UCSD-AML1 (cell line): ENCODE results near the gene DRAM1.
"Not testable (repeated sequence)": the region's sequence is repeated elsewhere in the genome, so short reads cannot be mapped to it uniquely, and the experiment has no call there.

Experiments used
- DNase-seq: peaks from one replicate; lab custom pipeline; 2025; ENCODE audit not compliant: unreplicated experiment; lab: John Stamatoyannopoulos, UW

The DRAM1 gene, protein sequence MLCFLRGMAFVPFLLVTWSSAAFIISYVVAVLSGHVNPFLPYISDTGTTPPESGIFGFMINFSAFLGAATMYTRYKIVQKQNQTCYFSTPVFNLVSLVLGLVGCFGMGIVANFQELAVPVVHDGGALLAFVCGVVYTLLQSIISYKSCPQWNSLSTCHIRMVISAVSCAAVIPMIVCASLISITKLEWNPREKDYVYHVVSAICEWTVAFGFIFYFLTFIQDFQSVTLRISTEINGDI

DNA sequence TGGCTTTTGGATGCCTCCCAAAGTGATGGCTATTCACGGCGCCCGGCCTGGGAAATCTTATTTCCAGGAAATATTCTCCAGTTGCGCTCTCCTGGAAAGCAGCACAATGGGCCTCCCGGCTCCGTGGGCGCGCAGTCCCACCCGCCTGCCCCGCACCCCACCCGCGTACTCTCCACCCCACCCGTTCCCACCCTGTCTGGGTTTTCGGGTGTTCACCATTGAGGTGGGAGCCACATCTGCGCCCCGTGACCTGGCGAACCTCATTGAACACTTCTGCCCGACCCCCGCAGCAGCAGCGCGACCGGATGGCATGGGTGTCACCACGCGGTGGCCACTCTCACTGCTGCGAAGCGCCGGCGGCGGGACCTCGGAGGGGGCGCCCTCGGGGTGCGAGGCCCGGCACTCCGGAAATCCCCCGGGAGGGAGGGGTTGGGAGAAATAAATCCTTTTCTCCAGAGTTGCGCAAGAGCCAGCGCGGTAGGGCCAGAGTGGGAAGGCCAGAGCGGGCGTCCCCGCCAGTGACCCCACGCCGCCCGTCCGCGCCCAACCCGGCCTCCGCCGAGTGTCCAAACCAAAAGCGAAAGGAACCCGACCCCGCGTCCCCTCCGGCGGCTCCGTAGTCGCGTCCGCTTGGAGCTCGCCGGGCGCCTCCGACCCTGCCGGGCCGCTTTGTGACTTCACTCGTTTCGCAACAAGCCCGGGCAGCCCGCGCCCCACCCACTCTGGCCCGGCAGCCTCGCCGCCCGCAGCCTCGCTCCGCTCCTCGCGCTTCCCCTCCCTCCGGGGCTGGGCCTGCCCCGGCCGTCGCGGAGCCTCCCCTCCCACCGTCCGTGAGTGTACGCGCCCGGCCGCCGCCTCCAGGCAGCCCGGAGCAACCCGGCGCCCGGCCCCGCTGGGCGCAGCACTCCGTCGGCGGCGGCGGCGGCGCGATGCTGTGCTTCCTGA is at the start of gene DRAM1:
TSS of gene DRAM1 (plus strand) at position 720 of the 945 bp plus-strand sequence. CDS start at position 930, 210 bp downstream.
- peak; percentile 88 for DNase-seq

DNA sequence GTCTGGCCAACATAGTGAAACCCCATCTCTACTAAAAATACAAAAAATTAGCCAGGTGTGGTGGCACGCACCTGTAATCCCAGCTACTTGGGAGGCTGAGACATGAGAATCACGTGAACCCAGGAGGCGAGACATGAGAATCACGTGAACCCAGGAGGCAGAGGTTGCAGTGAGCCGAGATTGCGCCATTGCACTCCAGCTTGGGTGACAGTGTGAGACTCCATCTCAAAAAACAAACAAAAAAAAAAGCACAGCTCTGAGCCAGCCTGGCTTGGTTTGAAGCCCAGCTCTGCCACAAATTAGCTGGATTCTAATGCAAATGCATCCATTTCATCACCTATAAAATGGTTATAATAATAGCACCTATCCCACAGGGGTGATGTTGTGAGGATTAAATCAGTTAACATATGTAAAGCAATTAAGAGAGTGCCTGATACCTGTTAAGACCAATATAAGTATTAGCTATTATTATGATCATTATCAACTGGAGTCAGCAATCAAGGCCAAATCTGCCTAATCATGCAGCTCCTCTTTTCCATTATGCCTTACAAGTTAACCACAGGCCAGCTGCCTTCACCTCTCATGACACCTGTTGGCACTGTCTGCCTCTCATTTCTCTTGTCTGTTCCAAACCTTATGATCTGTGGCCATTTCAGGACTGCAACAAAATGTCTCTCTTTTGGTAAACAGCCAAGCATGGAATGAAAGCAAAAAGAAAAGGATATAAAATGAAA is 48.8 kb upstream of the DRAM1 start:
- no peak for DNase-seq

DNA sequence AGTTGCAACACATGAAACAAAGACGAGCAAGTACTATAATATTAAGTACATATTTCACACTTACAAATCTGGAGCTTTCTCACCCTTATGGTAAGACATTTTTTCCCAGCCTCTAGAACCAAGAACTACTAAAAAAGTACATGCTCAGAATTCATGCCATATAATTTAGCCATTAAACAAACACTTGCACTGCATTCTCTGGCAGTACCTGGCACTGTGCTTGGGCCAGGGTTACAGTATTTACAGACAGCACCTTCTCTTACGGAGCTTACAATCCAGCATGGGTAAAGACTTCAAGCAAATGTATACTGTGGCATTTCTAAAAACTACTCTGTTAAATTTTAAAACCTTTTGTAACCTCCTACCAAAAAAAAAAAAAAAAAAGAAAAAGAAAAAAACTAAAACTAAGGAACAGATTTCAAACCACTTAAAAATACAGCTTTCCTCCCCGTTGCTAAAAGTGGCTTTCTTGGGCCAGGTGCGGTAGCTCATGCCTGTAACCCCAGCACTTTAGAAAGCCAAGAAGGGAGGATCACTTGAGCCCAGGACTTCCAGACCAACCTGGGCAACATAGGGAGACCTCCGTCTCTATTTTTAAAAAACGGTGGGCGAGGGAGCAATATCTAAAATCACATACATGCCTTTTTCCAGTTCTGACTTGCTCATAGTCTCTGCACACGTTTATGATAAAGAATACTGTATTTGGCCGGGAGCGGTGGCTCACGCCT is 47.6 kb upstream of the DRAM1 start:
- DNase-seq: no peak

DNA sequence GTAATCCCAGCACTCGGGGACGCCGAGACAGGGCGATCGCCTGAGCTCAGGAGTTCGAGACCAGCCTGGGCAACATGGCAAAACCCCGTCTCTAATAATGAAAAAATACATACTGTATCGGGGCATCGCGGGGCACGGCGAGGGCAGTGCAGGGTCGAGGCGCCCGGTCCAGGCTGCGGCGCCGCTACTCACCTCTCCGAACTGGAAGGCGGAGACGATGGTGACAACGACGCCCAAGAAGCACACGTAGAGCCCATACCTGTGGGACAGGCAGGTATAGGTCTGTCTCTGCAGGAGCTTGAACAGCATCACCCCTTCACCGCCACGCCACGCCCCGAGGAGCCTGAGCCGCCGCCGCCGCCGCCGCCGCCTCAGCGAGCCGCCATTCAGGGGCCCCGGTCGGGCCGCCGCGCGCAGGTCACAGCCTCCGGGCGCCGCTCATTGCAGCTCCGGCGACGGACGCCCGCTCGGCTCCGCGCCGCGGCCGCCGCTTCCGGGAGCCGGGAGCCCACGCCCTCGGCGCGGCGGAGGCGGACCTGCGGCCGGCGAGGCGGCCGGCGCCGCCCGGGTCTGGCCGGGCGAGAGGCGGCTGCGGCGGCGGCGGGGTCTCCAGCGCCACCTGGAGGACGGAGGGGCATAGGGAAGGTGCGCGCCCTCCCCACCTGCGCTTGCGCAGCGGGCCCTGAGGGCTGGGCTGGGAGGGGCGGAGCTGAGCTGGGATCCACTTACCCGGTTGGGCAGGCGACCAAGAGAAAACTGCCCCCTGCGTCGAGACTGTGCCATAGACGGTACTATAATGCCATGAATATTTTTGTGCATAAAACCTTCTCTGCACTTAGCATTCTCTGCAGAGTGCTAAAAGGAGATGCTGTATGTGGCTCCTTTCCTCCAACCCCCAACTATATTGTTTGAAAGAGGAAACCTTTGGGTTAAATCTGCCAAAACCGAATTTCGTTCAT is 46.7 kb upstream of the DRAM1 start, which contains the start of gene GNPTAB:
TSS of gene GNPTAB (minus strand) at position 593 of the 959 bp plus-strand sequence. CDS start at position 309, 284 bp downstream.
- DNase-seq: peak; percentile 96

DNA sequence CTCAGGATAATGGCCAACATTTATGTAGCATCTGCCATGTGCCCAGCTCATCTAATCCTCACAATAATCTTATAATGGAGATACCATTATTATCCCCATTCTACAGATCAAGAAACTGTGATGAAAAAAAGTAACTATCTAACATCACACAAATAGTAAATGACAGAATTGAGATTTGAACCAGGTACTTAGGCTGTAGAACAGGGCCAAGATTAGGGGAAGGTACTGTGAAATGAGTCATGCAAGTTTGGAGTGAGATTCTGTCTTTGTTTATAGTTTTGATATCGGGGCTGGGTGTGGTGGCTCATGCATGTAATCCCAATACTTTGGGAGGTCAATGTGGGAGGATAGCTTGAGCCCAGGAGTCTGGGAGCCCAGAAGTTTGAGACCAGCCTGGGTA is 45.4 kb upstream of the DRAM1 start:
- DNase-seq: no peak

DNA sequence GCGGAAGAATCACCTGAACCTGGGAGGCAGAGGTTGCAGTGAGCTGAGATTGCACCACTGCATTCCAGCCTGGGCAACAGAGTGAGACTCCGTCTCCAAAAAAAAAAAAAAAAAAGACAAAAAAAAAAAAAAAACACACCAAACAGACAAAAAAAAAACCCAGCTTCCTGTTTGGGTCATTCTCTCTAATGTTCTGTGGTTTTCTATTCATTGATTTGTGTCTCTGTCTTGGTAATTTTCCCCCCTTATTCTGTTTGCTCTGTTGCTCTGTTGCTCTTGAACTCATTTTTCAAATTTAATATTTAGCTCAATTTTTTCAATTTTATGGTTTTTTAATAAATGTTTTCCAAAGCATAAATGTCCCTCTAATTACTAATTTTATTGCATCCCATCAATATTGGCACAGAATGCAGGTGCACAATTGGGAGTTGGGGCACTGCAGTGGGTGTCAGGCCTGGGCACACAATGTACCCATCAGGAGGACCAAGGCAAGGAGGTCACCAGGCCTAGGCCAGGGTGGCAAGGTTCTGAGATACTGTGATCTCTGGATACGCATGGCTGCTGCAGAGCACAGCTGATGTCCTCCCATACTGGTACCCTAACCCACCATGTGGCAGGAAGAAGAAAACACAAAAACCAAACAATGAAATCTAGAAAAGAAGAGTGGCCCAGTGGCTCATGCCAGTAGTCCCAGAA is 38.6 kb upstream of the DRAM1 start:
- DNase-seq: no peak

DNA sequence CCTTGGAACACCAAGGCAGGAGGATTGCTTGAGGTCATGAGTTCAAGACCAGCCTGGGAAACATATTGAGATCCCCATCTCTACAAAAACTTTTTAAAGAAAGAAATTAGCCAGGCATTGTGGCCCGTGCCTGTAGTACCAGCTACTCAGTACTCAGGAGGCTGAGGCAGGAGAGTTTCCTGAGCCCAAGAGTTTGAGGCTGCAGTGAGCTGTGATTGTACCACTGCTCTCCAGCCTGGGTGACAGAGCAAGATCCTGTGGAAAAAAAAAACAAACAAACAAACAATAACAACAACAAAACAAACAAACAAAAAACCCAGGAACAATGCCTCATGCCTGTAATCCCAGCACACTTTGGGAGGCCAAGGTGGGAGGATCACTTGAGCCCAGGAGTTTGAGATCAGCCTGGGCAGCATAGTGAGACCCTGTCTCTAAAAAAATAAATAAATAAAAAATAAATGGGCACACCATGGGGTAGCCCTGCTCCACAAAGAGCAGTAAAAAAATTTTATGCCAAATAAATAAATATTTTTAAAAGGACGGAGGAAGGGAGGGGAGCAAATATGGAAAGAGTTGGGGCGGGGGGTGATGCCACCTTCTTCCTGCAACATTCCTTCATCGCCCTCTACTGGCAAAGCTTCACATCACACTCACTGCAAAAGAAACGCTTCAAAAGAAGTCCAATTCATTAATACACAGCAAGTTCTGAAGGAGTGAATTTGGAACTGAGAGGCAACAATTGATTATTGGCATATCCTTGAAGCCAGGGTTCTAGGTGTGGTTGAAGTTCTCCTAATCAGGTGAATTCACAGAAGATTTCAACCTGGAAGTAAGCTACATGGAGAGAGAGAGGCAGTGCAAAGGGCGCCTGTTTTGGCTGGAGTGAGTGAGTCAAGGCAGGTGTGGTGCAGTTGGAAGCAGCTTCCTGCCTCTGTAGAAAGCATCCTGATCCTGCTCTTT is 37.8 kb upstream of the DRAM1 start:
- peak; percentile 24 for DNase-seq

DNA sequence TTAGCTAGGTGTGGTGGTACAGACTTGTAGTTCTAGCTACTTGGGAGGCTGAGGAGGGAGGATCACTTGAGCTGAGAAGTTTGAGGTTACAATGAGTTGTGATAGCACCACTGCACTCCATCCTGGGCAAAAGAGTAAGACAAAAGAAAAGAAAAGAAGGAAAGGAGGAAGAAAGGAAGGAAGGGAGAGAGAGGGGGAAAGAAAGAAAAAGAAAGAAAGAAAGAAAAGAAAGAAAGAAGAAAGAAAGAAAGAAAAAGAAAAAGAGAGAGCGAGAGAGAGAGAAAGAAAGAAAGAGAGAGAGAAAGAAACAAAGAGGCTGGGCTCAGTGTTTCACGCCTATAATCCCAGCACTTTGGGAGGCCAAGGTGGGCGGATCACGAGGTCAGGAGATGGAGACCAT is 36.3 kb upstream of the DRAM1 start:
- DNase-seq: no peak

DNA sequence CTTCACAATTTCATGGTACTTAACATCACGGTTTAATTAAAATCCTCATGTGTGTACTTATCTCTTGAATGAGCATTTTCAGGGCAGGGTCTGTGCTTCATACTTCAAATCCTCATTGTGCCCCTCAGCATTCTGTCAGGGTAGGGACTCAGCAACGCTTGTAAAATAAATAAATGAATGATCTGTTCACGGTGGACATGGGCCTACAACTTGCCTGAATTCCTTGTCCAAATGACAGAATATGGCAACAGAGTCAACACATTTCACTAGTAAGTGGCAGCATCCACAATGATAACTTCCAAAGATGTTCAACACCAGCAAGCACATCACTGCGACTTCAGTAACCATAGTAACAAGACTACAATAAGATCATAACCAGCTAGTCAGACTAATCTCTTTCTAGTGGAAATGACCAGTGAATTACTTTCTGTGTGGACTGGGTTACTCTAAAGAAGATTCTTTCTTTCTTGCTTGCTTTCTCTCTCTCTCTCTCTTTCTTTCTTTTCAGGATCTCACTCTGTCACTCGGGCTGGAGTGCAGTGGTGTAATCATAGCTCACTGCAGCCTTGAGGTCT is 32.2 kb upstream of the DRAM1 start:
- DNase-seq: no peak

DNA sequence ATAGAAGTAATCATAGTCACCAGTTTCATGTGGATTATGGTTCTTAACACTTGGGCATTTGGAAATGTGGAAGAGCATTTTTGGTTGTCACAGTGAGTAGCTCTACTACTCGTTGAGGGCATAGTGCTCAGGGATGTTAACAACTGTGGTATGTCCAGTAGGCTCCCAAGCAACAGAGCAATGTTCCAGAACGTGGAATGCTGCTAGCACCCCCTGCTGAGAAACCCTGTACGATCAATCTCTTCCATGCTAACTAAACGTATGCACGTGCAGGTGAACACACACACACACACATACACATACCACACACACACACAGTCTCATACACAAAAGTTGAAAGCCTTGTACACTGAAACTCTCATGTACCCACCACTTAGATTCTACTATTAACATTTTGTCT is 30.1 kb upstream of the DRAM1 start:
- no peak for DNase-seq

DNA sequence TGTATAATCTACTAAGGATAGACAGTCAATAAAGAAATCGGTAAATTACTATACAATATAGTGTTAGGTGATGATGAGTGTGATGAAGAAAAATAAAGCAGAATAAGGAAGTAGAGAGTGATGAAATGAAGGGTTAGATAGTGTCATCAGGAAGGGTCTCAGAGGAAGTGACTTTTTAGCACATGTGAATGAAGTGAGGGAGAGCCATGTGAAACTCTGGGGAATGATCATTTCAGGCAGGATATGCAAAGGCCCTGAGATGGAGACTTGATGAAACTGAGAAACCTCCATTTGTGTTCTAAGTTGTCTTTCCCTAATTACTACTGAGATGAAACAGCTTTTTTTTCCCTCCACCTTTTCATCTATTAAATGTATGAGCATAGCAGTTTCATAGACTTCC is 27.2 kb upstream of the DRAM1 start:
- no peak for DNase-seq

DNA sequence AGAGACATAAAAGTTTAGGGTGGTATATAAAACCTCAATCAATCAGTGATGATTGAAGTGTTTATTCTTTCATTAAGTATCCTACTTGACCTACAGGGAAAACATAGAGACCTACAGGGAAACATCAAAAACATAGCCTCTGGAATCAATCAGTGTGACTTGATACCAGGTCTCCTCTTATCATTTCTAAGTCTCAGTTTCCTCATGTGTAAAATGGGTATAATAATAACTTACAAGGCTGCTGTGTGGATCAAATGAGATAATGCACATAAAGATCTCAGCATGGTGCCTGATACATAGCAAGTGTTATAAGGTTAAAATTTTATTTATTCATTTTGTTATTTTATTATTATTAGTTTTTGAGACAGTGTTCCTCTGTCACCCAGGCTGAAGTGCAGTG is 24.4 kb upstream of the DRAM1 start:
- no peak for DNase-seq

DNA sequence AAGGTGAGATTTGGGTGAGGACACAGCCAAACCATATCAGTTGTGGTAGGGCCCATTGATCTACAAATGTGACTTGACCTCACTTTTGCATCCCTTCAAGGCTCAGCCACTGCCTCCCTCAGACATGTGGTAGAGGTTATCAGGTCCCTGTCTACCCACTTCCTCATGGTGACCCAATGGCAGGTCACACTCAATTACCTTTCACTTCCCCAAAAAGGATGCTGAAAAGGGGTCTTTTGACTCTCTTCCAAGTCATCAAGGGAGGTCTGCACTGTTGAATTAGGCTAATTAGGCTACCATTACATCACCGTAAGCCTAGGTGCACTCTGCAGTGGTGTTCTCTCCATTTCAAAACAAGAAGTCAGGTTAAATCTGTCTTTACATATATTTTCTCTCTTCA is 22.6 kb upstream of the DRAM1 start:
- no peak for DNase-seq

DNA sequence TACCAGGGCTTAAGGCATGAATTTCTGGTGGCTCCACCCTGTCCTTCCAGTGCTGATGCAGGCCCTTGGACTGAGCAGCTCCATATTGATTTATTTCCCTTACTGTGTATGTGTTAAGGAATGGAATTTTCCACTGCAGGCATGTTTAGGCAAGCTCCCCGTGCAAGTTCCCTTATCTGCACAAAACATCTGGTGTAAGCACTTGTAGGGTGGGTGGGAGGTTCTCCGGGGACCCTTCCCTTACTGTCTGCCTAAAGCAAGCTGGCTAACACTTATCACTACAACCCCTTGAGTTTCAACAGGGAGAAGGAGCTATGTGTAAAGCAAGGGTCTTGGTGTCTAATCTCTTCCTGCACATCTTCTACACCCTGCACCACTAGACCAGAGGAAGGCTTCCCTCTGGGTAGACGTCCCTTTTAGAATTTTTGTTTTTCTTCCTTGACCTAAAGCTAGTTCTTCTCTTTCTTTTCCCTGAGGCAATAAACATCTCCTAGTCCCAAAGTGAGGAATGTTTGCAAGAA is 22.0 kb upstream of the DRAM1 start:
- peak; percentile 65 for DNase-seq

DNA sequence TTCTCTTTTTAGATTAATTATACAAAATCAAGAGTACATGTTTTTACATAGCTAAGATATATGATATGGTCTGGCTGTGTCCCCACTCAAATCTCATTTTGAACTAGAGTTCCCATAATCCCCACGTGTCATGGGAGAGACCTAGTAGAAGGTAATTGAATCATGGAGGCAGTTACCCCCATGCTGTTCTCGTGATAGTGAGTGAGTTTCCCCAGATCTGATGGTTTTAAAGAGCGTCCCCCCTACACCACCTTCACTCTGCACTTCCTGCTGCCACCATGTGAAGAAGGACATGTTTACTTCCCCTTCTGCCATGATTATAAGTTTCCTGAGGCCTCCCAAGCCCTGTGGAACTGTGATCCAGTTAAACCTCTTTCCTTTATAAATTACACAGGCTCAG is 21.4 kb upstream of the DRAM1 start:
- DNase-seq: peak; percentile 10

DNA sequence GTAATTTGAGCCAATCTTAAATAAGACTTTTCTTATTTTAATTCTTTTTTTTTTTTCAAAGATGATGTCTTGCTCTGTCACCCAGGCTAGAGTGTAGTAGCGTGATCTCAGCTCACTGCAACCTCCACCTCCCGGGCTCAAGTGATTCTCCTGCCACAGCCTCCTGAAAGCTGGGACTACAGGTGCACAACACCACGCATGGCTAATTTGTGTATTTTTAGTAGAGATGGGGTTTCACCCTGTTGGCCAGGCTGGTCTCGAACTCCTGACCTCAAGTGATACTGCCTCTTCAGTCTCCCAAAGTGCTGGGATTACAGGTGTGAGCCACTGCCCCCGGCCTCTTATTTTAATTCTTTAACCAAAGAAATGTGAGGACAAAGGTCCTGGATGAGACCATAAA is 20.8 kb upstream of the DRAM1 start:
- DNase-seq: not testable (repeated sequence)

DNA sequence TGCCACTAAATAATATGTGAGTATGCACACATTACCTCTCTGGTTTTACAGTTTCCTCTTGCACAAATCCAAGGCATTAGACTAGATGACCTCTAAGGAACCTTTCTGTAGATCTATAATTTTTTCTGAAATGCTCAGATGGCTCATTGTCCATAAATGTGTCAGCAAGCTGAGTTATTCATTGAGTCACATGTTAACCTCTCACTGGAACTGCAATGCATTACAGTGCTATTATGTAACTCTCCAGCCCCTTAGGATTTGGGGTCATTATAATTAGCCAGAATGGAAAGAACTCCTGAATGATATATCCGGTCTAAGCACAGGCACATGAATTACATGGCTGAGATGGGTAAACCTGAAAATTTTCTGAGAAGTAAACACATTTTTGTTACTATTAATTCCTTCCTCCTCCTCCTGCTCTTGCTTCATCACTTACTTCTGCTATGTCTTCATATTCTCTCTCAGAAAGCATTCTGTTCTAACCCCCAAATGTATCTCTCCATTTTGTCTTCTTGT is 20.3 kb upstream of the DRAM1 start:
- no peak for DNase-seq
